Measurements from ENCODE around the gene DAAM2.

GRCh38 chr6:39885691-39886090 is 93.5 kb downstream of the DAAM2 start:
- TF ChIP-seq CTCF (conservative IDR thresholded peaks at IDR 0.05) (no peak), ZFX (IDR thresholded peaks at IDR 0.05) (no peak)

Data from C4-2B (cell line).